HCT116 (cell line): ENCODE data around the gene NFATC2IP. TPM values are rescaled to one million over a fixed set of nuclear protein-coding genes. Genes with fewer than 3 reads are reported as not detected.

Source experiments
- ATAC-seq: fragments of 200-7000 bp; cut with Tn5 transposase; 2 replicates; pipeline ENCODE4 v1.9.1; 2020; ENCODE audit warnings: mild to moderate bottlenecking, moderate library complexity
- BruUV-seq: library from RNA; stranded (reverse); fragments of 400-500 nt; replicated peaks from 2 replicates; lab custom pipeline; 2021; lab: Mats Ljungman, UMichigan
- CTCF ChIA-PET: fragments of 300-600 bp; sonication (Branson Sonifier 250); formaldehyde crosslinking; loops from one replicate; lab custom pipeline; 2021; ENCODE audit warnings: antibody characterized with exemption; lab: Charles Lee
- POLR2A ChIA-PET: fragments of 300-600, 350-600 bp; sonication (Branson Sonifier 250); formaldehyde crosslinking; loops from one replicate; lab custom pipeline; 2021; ENCODE audit warnings: antibody characterized with exemption; lab: Charles Lee
- RAD21 ChIA-PET, 2 experiments: fragments of 300-600 bp; sonication (Branson Sonifier 250); formaldehyde crosslinking; loops; one replicate each; lab custom pipeline; 2023; ENCODE audit warnings: low total read pairs in 2 of 2; ENCODE audit not compliant: uncharacterized antibody in 2 of 2, unreplicated experiment in 2 of 2, low non-redundant PET in 1 of 2; lab: Charles Lee
- DNase-seq: peaks from one replicate; pipeline ENCODE4 v3.0.0-alpha.2; 2010; ENCODE audit warnings: low read depth, low spot score
- H2AFZ ChIP-seq: fragments of 200-600 bp; shearing (Covaris generic), sonication (generic); 2 replicates; pipeline ENCODE4 v1.6.1; 2017; ENCODE audit warnings: low read depth, mixed run types, mixed read lengths, antibody characterized with exemption, low read length; ENCODE audit not compliant: poor library complexity, severe bottlenecking
- H3K27ac ChIP-seq: 2 replicates; pipeline ENCODE4 v1.5.1; 2012; ENCODE audit warnings: low read depth, low read length
- H3K27me3 ChIP-seq: fragments of 200-600 bp; sonication (generic); 2 replicates; pipeline ENCODE4 v1.6.1; 2016; ENCODE audit warnings: mixed run types, low read length, mixed read lengths; ENCODE audit not compliant: insufficient read depth
- H3K36me3 ChIP-seq, 2 experiments: fragments of 200-500 bp in 1 of 2; fragments of 200-600 bp in 1 of 2; sonication (Bioruptor generic) in 1 of 2; sonication (generic) in 1 of 2; 2 replicates each; pipeline versions ENCODE4 v1.5.1 to v1.6.1; 2014 to 2016; ENCODE audit warnings: low read length in 2 of 2, inconsistent platforms in 1 of 2, mixed read lengths in 1 of 2, mixed run types in 1 of 2; ENCODE audit not compliant: insufficient read depth in 2 of 2, control insufficient read depth in 1 of 2
- H3K4me1 ChIP-seq, 2 experiments: fragments of 200-600 bp in 1 of 2; sonication (generic) in 1 of 2; 2 replicates each; pipeline versions ENCODE4 v1.5.1 to v1.6.1; 2012 to 2017; ENCODE audit warnings: low read length in 2 of 2, inconsistent platforms in 1 of 2, mild to moderate bottlenecking in 1 of 2, mixed read lengths in 1 of 2, mixed run types in 1 of 2, moderate library complexity in 1 of 2; ENCODE audit not compliant: insufficient read depth in 2 of 2, control insufficient read depth in 1 of 2
- H3K4me2 ChIP-seq: fragments of 200-600 bp; sonication (generic); 2 replicates; pipeline ENCODE4 v1.6.1; 2017; ENCODE audit warnings: mixed run types, low read length, mixed read lengths
- H3K4me3 ChIP-seq, 2 experiments: fragments of 200-600 bp in 1 of 2; sonication (generic) in 1 of 2; replicated peaks in 1 of 2; 2 replicates each; pipeline ENCODE4 v1.5.1; 2011 to 2016; ENCODE audit warnings: low read length in 2 of 2, control low read depth in 1 of 2, low read depth in 1 of 2, mild to moderate bottlenecking in 1 of 2, mixed read lengths in 1 of 2, mixed run types in 1 of 2
- H3K79me2 ChIP-seq: fragments of 200-600 bp; sonication (generic); 2 replicates; pipeline ENCODE4 v1.6.1; 2017; ENCODE audit warnings: mild to moderate bottlenecking, mixed run types, low read length, moderate library complexity, mixed read lengths; ENCODE audit not compliant: insufficient read depth
- H3K9ac ChIP-seq: fragments of 200-600 bp; sonication (generic); 2 replicates; pipeline ENCODE4 v1.6.1; 2016; ENCODE audit warnings: low read length, mixed read lengths
- H3K9me2 ChIP-seq: fragments of 200-600 bp; sonication (generic), shearing (Covaris generic); 2 replicates; pipeline ENCODE4 v1.6.1; 2017; ENCODE audit warnings: mixed run types, mild to moderate bottlenecking, moderate library complexity; ENCODE audit not compliant: insufficient read depth
- H3K9me3 ChIP-seq, 2 experiments: fragments of 200-500 bp in 1 of 2; fragments of 200-600 bp in 1 of 2; sonication (Bioruptor generic) in 1 of 2; sonication (generic) in 1 of 2; 2 replicates each; pipeline ENCODE4 v1.6.1; 2014 to 2017; ENCODE audit warnings: low read length in 2 of 2, mixed read lengths in 2 of 2, inconsistent platforms in 1 of 2, low read depth in 1 of 2, mild to moderate bottlenecking in 1 of 2, mixed run types in 1 of 2, moderate library complexity in 1 of 2; ENCODE audit not compliant: control insufficient read depth in 1 of 2, insufficient read depth in 1 of 2
- H4K20me1 ChIP-seq: fragments of 200-600 bp; sonication (generic), shearing (Covaris generic); 2 replicates; pipeline ENCODE4 v1.6.1; 2017; ENCODE audit warnings: mixed run types, mild to moderate bottlenecking, moderate library complexity; ENCODE audit not compliant: insufficient read depth
- CEBPB ChIP-seq: IDR thresholded peaks from 2 replicates; pipeline ENCODE4 v1.6.1; 2012; ENCODE audit warnings: low read depth
- EGR1 ChIP-seq: IDR thresholded peaks from 2 replicates; pipeline ENCODE4 v1.6.1; 2012; ENCODE audit warnings: low read depth
- ELF1 ChIP-seq: IDR thresholded peaks from 2 replicates; pipeline ENCODE4 v1.6.1; 2012; ENCODE audit warnings: low read depth, borderline replicate concordance
- EZH2 ChIP-seq: fragments of 200-600 bp; sonication (generic); IDR thresholded peaks from 2 replicates; pipeline ENCODE4 v1.6.1; 2017; ENCODE audit warnings: antibody characterized with exemption, mixed run types
- EZH2phosphoT487 ChIP-seq: fragments of 200-600 bp; IDR thresholded peaks from 2 replicates; pipeline ENCODE4 v1.6.1; 2018; ENCODE audit warnings: antibody characterized with exemption, borderline replicate concordance
- FOSL1 ChIP-seq: IDR thresholded peaks from 2 replicates; pipeline ENCODE4 v1.6.1; 2012; ENCODE audit warnings: low read depth
- JUND ChIP-seq: IDR thresholded peaks from 2 replicates; pipeline ENCODE4 v1.6.1; 2012
- POLR2AphosphoS5 ChIP-seq: IDR thresholded peaks from 2 replicates; pipeline ENCODE4 v1.6.1; 2011; ENCODE audit warnings: mild to moderate bottlenecking, low read depth, low read length, moderate library complexity
- RAD21 ChIP-seq: IDR thresholded peaks from 2 replicates; pipeline ENCODE4 v1.6.1; 2012; ENCODE audit warnings: low read depth, mild to moderate bottlenecking
- SP1 ChIP-seq: IDR thresholded peaks from 2 replicates; pipeline ENCODE4 v1.6.1; 2012; ENCODE audit warnings: low read depth
- SRF ChIP-seq: IDR thresholded peaks from 2 replicates; pipeline ENCODE4 v1.6.1; 2012; ENCODE audit warnings: low read depth
- TCF7L2 ChIP-seq: IDR thresholded peaks from 2 replicates; pipeline ENCODE4 v1.7.0; 2011; ENCODE audit warnings: borderline replicate concordance, inconsistent platforms; ENCODE audit not compliant: insufficient read depth, insufficient read length; ENCODE audit errors: extremely low read depth
- YY1 ChIP-seq: IDR thresholded peaks from 2 replicates; pipeline ENCODE4 v1.6.1; 2011; ENCODE audit warnings: low read length, low read depth, moderate library complexity, mild to moderate bottlenecking; ENCODE audit not compliant: insufficient replicate concordance; ENCODE audit errors: extremely low read depth
- ZNF274 ChIP-seq: fragments of 200-500 bp; sonication (Bioruptor generic); IDR thresholded peaks from 2 replicates; pipeline ENCODE4 v1.6.1; 2014; ENCODE audit warnings: mild to moderate bottlenecking, low read depth, low read length, inconsistent platforms
- intact Hi-C: fragments of 100-400 bp; cut with micrococcal nuclease; formaldehyde crosslinking; loops from 2 replicates; pipeline ENCODE4 v1.10.0; 2022
- total RNA-seq: library from RNA; stranded (reverse); gene quantifications from one replicate; pipeline ENCODE4 v1.2.1, GENCODE V29; 2021; ENCODE audit not compliant: unreplicated experiment
- TF ChIP-seq, protein P1 (sequence below): IDR thresholded peaks from 2 replicates; pipeline ENCODE4 v1.6.1; 2012
- TF ChIP-seq, protein P2 (sequence below), 3 experiments: fragments of 200-600 bp in 1 of 3; sonication (generic) in 1 of 3; IDR thresholded peaks in 2 of 3; conservative IDR thresholded peaks in 1 of 3; 2 replicates each; pipeline ENCODE4 v1.5.1; 2012 to 2017; ENCODE audit warnings: low read depth in 2 of 3, low read length in 2 of 3, antibody characterized with exemption in 1 of 3, borderline replicate concordance in 1 of 3, control low read depth in 1 of 3, mild to moderate bottlenecking in 1 of 3, mixed read lengths in 1 of 3, mixed run types in 1 of 3, moderate library complexity in 1 of 3; ENCODE audit not compliant: insufficient read depth in 1 of 3
- TF ChIP-seq, protein P3 (sequence below): IDR thresholded peaks from 2 replicates; pipeline ENCODE4 v1.6.1; 2012

The NFATC2IP gene
- total RNA-seq, 1 experiment from 2014 or later = 41.4 TPM

DNA sequence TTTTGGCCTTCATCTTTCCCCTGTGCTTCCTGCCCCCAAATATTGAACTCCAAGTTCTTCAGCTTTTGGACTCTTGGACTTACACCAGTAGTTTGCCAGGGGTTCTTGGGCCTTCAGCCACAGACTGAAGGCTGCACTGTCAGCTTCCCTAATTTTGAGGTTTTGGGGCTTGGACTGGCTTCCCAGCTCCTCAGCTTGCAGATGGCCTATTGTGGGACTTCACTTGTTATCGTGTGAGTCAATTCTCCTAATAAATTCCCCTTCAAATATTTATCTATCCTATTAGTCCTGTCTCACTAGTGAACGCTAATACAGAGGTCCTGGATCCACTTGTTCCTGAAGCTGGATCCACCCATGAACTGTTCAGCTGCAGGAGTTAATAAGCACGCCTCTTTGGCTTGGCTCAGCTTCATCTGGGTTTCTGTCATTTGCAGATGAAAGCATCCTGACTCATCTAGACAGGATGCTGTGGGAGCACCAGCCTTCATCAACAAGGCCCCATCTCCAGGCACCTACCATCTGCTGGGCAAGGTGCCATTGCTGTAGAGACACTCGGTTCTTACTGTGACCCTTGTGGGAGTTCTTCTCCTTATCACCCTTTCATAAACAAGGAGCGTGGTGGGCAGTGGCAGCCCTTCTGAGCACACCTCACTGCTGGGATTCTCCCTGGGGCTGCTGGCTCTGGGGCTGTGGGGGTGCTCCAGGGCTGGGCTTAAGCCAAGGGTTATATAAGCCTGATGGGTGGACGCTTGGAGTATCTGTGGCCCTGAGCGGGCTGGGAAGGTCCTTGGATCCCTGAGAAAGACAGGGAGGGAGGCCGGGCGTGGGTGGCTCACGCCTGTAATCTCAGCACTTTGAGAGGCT lies 57.2 kb downstream of the NFATC2IP start:
- RAD21 ChIA-PET = no interaction called here
- no peaks in the 10 kb centered on the region for H3K79me2 ChIP-seq
- H3K27me3 ChIP-seq = no peaks in the 10 kb centered on the region
- no peak overlapping the region for H2AFZ ChIP-seq
- no peak for TF ChIP-seq POLR2AphosphoS5
- TF ChIP-seq TCF7L2 = peak; percentile 23
- TF ChIP-seq, all 23 proteins: peak for 1
- no peaks in the 10 kb centered on the region for H4K20me1 ChIP-seq
- DNase-seq = no peak
- ChIA-PET POLR2A (no interaction called here), CTCF (no interaction called here)
- intact Hi-C loops = no loop called here
- H3K9me3 ChIP-seq = no peaks in the 10 kb centered on the region
- peaks cover 0 to 5% of the 10 kb centered on the region in 2 experiments; a peak in 2 of 4 replicates for H3K4me1 ChIP-seq
- no peak overlapping the region for H3K27ac ChIP-seq
- H3K36me3 ChIP-seq = no peaks in the 10 kb centered on the region
- peak overlapping the region; percentile 25; the same call in 1 of the 2 replicates for H3K4me2 ChIP-seq
- no peak overlapping the region for H3K9ac ChIP-seq
- no peak overlapping the region for H3K4me3 ChIP-seq
- ATAC-seq = no peak
- no peaks in the 10 kb centered on the region for H3K9me2 ChIP-seq
- BruUV-seq = no TSS peak

DNA sequence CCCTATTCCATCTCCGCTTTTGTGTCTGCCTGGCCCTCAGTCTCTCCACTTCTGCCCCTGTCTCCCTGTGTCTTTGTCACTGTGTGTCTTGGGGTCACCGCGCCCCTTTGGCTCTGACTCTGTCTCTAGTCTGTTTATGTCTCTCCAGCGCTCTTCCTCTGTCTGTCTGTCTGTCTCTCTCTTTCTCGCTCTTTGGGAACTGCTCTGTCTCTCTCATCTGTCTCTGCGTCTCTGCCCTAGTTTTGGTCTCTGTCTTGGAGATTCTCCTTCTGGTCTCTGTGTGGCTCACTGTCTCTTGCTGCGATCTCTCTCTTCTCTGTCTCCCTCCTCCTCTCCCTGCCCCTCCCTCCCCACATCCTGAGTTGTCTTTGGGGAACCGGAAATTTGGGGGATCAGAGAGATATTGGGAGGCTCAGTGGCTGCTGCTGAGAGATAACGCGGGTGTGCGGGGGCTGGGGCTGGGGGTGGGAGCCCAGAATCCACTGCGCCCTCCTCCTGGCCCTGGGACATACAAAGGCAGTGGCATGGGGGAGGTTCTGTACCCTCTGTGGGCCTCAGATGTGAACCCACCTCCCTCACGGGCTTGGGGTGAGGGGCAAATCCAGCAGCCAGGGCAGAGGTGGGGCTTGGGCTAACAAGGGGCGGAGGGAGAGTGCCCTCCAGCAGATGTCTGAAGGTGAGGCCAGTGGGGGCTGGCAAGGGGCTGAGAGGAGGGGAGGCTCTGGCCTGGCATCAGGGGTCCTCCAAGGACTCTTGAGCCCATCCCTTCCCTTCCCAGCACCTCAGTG lies 58.5 kb downstream of the NFATC2IP start:
- no peak for ATAC-seq
- Histone ChIP-seq H3K79me2 (no peaks in the 10 kb centered on the region), H3K9me3 (no peaks in the 10 kb centered on the region), H3K27ac (no peak overlapping the region), H3K9ac (no peak overlapping the region), H3K4me1 (peaks cover 0 to 5% of the 10 kb centered on the region in 2 experiments; a peak in 2 of 4 replicates), H3K27me3 (no peaks in the 10 kb centered on the region), H3K36me3 (no peaks in the 10 kb centered on the region), H4K20me1 (no peaks in the 10 kb centered on the region), H3K4me3 (no peak overlapping the region), H3K9me2 (no peaks in the 10 kb centered on the region), H3K4me2 (no peak overlapping the region), H2AFZ (no peak overlapping the region)
- BruUV-seq = no TSS peak
- intact Hi-C loops = no loop called here
- POLR2A ChIA-PET = no interaction called here
- RAD21 ChIA-PET = no interaction called here
- TF ChIP-seq, protein P1, sequence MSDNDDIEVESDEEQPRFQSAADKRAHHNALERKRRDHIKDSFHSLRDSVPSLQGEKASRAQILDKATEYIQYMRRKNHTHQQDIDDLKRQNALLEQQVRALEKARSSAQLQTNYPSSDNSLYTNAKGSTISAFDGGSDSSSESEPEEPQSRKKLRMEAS = no peak
- TF ChIP-seq EZH2 (no peak), TCF7L2 (no peak), FOSL1 (no peak), ELF1 (no peak), SRF (no peak), JUND (no peak), RAD21 (no peak), EGR1 (no peak), ZNF274 (no peak), EZH2phosphoT487 (no peak), SP1 (no peak), YY1 (no peak), CEBPB (no peak)
- TF ChIP-seq, protein P2, sequence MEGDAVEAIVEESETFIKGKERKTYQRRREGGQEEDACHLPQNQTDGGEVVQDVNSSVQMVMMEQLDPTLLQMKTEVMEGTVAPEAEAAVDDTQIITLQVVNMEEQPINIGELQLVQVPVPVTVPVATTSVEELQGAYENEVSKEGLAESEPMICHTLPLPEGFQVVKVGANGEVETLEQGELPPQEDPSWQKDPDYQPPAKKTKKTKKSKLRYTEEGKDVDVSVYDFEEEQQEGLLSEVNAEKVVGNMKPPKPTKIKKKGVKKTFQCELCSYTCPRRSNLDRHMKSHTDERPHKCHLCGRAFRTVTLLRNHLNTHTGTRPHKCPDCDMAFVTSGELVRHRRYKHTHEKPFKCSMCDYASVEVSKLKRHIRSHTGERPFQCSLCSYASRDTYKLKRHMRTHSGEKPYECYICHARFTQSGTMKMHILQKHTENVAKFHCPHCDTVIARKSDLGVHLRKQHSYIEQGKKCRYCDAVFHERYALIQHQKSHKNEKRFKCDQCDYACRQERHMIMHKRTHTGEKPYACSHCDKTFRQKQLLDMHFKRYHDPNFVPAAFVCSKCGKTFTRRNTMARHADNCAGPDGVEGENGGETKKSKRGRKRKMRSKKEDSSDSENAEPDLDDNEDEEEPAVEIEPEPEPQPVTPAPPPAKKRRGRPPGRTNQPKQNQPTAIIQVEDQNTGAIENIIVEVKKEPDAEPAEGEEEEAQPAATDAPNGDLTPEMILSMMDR (IDR thresholded peaks at IDR 0.05 in 2 of 3, conservative IDR thresholded peaks at IDR 0.05 in 1 of 3; ENCODE audit: borderline replicate concordance in 1 of 3, insufficient read depth in 1 of 3, low read depth in 2 of 3, low read length in 2 of 3) = no peak
- TF ChIP-seq, protein P3, sequence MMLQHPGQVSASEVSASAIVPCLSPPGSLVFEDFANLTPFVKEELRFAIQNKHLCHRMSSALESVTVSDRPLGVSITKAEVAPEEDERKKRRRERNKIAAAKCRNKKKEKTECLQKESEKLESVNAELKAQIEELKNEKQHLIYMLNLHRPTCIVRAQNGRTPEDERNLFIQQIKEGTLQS = no peak
- CTCF ChIA-PET = no interaction called here
- no peak for DNase-seq
